Activated B cell treated with CpG ODN at 0.5 μM for 24 hours (primary cell): ENCODE data around the gene STAT6. TPM values are rescaled to one million over a fixed set of nuclear protein-coding genes. Genes with fewer than 3 reads are reported as not detected.
"Not testable (repeated sequence)": the region's sequence is repeated elsewhere in the genome, so short reads cannot be mapped to it uniquely, and the experiment has no call there.

Source experiments
- ATAC-seq: fragments of 200-7000 bp; cut with Tn5 transposase; one replicate; pipeline ENCODE4 v1.10.0; 2021; ENCODE audit warnings: low read depth, mild to moderate bottlenecking, moderate library complexity
- CTCF ChIA-PET: fragments of 350-600 bp; sonication (Branson Sonifier 250); formaldehyde crosslinking; loops from one replicate; lab custom pipeline; 2021; ENCODE audit warnings: antibody characterized with exemption; lab: Charles Lee
- POLR2A ChIA-PET: fragments of 350-600 bp; sonication (Branson Sonifier 250); formaldehyde crosslinking; loops from one replicate; lab custom pipeline; 2021; ENCODE audit warnings: antibody characterized with exemption; lab: Charles Lee
- DNase-seq: peaks from one replicate; pipeline ENCODE4 v3.0.0; 2022
- H3K27ac Mint-ChIP-seq: one replicate; pipeline ENCODE4 v1.8.0; 2020; ENCODE audit warnings: mixed read lengths
- H3K27me3 Mint-ChIP-seq: one replicate; pipeline ENCODE4 v1.8.0; 2021; ENCODE audit warnings: mixed read lengths
- H3K36me3 Mint-ChIP-seq: one replicate; pipeline ENCODE4 v1.8.0; 2021; ENCODE audit warnings: low read depth, mixed read lengths
- H3K4me1 Mint-ChIP-seq: one replicate; pipeline ENCODE4 v1.8.0; 2021; ENCODE audit warnings: mixed read lengths
- H3K4me3 Mint-ChIP-seq: one replicate; pipeline ENCODE4 v1.8.0; 2020; ENCODE audit warnings: mild to moderate bottlenecking, mixed read lengths
- H3K9me3 Mint-ChIP-seq: one replicate; pipeline ENCODE4 v1.8.0; 2020; ENCODE audit warnings: mixed read lengths
- intact Hi-C: fragments of 100-400 bp; cut with micrococcal nuclease; formaldehyde crosslinking; loops from one replicate; pipeline ENCODE4 v1.15.1; 2024
- total RNA-seq: library from RNA; stranded (reverse); gene quantifications from 2 replicates; pipeline ENCODE4 v1.2.3, GENCODE V29; 2022
- TF ChIP-seq, protein P1 (sequence below): fragments of 200-600 bp; IDR thresholded peaks from one replicate; pipeline ENCODE4 v1.8.0; 2022; ENCODE audit warnings: antibody characterized with exemption, mild to moderate bottlenecking

STAT6 gene
- total RNA-seq, 1 donor from 2014 or later: 745 TPM

DNA sequence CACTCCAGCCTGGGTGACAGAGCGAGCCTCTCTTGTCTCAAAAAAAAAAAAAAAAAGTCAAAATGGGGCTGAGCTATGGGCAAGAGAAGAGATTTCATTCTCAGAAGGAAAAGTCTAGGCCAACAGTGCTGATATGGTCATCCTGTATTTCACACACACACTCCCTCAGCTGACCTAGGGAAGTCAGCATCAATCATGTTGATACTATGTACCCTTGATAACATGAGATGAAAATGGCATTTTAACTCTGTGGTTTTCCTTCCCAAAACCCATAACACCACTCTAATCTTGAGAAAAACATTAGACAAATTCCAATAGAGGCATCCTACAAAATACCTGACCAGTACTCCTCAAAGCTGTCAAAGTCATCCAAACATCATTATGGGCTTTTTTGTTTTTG lies 30.3 kb downstream of the STAT6 start:
- Mint-ChIP-seq H3K36me3 (peaks cover 10% of the 10 kb centered on the region), H3K27ac (no peak overlapping the region), H3K9me3 (no peaks in the 10 kb centered on the region), H3K4me1 (peaks cover 42% of the 10 kb centered on the region), H3K4me3 (no peak overlapping the region), H3K27me3 (no peaks in the 10 kb centered on the region)
- intact Hi-C loops: no loop called here
- no peak for ATAC-seq
- DNase-seq: no peak
- POLR2A ChIA-PET: interaction anchor here (0.6 to 13.8 kb wide), 5 partner anchors 13 to 384 kb away, joined by 3 to 337 read pairs (median 5); partner anchors contain the start of genes NAB2 and STAT6
- CTCF ChIA-PET: interaction anchor here (3.6 kb wide), 1 partner anchor 31 kb away, joined by 42 read pairs; the partner anchor contains the start of gene STAT6
- TF ChIP-seq, protein P1, sequence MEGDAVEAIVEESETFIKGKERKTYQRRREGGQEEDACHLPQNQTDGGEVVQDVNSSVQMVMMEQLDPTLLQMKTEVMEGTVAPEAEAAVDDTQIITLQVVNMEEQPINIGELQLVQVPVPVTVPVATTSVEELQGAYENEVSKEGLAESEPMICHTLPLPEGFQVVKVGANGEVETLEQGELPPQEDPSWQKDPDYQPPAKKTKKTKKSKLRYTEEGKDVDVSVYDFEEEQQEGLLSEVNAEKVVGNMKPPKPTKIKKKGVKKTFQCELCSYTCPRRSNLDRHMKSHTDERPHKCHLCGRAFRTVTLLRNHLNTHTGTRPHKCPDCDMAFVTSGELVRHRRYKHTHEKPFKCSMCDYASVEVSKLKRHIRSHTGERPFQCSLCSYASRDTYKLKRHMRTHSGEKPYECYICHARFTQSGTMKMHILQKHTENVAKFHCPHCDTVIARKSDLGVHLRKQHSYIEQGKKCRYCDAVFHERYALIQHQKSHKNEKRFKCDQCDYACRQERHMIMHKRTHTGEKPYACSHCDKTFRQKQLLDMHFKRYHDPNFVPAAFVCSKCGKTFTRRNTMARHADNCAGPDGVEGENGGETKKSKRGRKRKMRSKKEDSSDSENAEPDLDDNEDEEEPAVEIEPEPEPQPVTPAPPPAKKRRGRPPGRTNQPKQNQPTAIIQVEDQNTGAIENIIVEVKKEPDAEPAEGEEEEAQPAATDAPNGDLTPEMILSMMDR: no peak

DNA sequence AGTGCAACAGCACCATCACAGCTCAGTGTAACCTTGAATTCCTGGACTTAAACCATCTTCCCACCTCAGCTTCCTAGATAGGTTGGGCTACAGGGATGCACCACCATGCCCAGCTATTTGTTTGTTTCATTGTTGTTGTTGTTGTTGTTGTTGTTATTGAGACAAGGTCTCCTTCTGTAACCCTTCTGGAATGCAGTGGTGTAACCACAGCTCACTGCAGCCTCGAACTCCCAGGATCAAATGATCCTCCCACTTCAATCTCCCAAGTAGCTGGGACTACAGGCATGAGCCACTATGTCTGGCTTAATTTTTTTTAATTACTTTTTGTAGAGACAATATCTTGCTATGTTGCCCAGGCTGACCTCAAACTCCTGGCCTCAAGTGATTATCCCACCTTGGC lies 31.3 kb downstream of the STAT6 start:
- ATAC-seq (no peak), DNase-seq (no peak)
- Mint-ChIP-seq H3K36me3 (peaks cover 10% of the 10 kb centered on the region), H3K4me3 (no peak overlapping the region), H3K9me3 (no peaks in the 10 kb centered on the region), H3K27ac (no peak overlapping the region), H3K27me3 (no peaks in the 10 kb centered on the region), H3K4me1 (peaks cover 36% of the 10 kb centered on the region)
- TF ChIP-seq, protein P1: no peak
- ChIA-PET CTCF (interaction anchor here (0.8 to 3.6 kb wide), 8 partner anchors 10 to 443 kb away, joined by 3 to 42 read pairs (median 3); partner anchors contain the start of gene STAT6), POLR2A (interaction anchor here (1.1 to 13.8 kb wide), 9 partner anchors 10 to 1106 kb away, joined by 3 to 337 read pairs (median 5); partner anchors contain the start of genes LRP1, NAB2, RAB5B and STAT6)
- intact Hi-C loops: loop anchor here (1.0 to 2.0 kb wide), 2 partner anchors 15 to 355 kb away; partner anchors contain the start of gene NACA

DNA sequence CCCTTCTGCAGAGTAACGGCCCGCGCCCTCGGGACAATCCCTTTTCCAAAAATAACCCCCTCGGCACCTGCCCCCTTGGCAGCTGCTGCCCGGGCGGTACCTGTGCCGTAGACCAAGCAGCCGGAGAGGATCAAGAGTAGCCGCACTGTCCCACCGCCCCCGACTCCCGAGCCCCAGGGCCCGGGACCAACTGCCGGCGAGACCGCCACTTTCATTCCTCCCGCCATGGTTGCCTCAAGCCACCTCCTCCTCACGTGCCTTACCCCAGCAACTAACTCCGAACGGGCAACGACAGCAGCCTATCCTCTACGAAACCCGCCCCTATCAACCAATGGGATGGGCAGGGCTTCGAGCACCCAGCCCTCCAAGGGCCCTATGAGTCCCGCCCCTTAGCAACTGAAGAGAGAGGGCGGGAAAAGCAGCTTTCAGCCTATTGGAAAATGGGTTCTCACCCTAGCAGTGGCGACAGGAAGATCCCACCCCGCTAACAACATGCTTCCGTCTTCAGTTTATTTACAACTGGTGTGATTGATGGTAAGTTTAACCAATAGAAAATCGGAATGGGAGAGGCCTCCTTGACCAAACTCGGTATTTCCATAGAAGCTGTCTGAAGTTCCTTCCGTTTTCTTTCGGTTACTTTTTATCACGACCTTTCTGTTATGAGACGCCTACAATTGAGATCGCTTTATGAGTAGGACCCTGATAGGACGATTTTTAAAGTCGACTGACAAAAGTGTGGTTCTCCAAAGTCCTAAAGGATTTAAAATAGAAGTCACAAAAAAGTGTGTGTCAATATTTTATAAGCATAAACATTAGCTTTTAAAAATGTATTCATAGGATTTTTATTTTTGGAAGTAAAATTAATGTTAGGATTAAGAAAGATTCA lies 32.4 kb downstream of the STAT6 start, which contains the start of gene NEMP1:
Gene NEMP1, minus strand, starts transcription at position 273 of the 886 bp plus-strand sequence. Its CDS starts 46 bp downstream, at position 227.
- no peaks in the 10 kb centered on the region for H3K27me3 Mint-ChIP-seq

DNA sequence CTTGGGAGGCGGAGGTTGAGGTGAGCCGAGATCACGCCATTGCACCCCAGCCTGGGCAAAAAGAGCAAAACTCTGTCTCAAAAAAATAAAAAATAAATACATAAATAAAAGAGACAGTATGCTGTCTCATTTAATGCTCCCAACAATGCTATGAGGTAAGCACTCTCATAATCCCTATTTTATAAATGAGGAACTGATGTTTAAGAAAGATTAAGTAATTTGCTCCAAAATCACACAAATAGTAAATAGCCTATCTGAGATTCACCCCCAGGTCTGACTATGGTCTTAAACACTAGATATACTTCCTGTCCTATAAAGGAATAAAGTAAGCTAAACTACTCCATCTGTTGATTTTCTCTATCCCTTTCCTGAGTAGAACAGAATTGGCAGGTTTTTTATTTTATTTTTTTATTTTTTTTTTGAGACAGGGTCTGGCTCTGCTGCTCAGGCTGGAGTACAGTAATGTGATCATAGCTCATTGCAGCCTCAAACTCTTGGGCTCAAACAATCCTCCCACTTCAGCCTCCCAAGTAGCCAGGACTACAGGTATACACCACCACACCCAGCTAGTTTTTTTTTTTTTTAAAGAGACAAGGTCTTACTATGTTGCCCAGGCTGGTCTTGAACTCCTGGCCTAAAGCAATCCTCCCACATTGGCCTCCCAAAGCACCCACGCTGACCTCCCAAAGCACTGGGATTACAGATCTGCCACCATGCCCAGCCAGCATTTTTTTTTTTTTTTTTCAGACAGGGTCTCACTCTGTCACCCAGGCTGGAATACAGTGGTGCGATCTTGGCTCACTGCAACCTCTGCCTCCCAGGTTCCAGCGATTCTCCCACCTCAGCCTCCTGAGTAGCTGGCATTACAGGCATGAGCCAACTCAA lies 37.4 kb downstream of the STAT6 start:
- Mint-ChIP-seq H3K4me1 (peaks cover 54% of the 10 kb centered on the region), H3K36me3 (peaks cover 41% of the 10 kb centered on the region)
- DNase-seq, H3K4me3 Mint-ChIP-seq, ATAC-seq, H3K27me3 Mint-ChIP-seq, H3K9me3 Mint-ChIP-seq, H3K27ac Mint-ChIP-seq, intact Hi-C loops: not testable (repeated sequence)
- CTCF ChIA-PET: interaction anchor here (0.6 to 3.3 kb wide), 3 partner anchors 38 to 109 kb away, joined by 3 to 16 read pairs (median 13); partner anchors contain the start of gene STAT6
- POLR2A ChIA-PET: interaction anchor here (0.7 to 13.8 kb wide), 3 partner anchors 20 to 288 kb away, joined by 4 to 359 read pairs (median 337); partner anchors contain the start of genes NAB2 and STAT6

More for the DNA sequence above, 32.4 kb downstream of the STAT6 start, which contains the start of gene NEMP1:
- DNase-seq (peak; percentile 79), ATAC-seq (peak; percentile 97)
- TF ChIP-seq, protein P1: no peak
- H3K36me3 Mint-ChIP-seq: peaks cover 10% of the 10 kb centered on the region
- CTCF ChIA-PET: interaction anchor here (0.8 to 3.6 kb wide), 9 partner anchors 9 to 442 kb away, joined by 3 to 42 read pairs (median 3); partner anchors contain the start of gene STAT6
- intact Hi-C loops: loop anchor here (1.0 to 2.0 kb wide), 4 partner anchors 9 to 353 kb away; partner anchors contain the start of gene NACA
- POLR2A ChIA-PET: interaction anchor here (0.6 to 13.8 kb wide), 19 partner anchors 9 to 1105 kb away, joined by 3 to 337 read pairs (median 4); partner anchors contain the start of genes LRP1, NAB2, NACA and RAB5B
- peaks cover 38% of the 10 kb centered on the region for H3K4me1 Mint-ChIP-seq
- peak within 1 kb of the TSS; percentile 96 for H3K4me3 Mint-ChIP-seq
- no peaks in the 10 kb centered on the region for H3K9me3 Mint-ChIP-seq
- H3K27ac Mint-ChIP-seq: peak within 1 kb of the TSS; percentile 93
